ENCODE results near the gene CBX2. TPM values are rescaled to one million over a fixed set of nuclear protein-coding genes. Genes with fewer than 3 reads are reported as not detected.

The CBX2 gene
- total RNA-seq, 1 donor = under 0.01 TPM

- H3K4me3 ChIP-seq (ENCODE audit: low read length) = peak overlapping the region; percentile 73
- peaks cover 23% of the 10 kb centered on the region for H3K27me3 ChIP-seq (ENCODE audit: insufficient read depth, low read length)
- H3K4me1 ChIP-seq (ENCODE audit: insufficient read depth, low read length) = peaks cover 68% of the 10 kb centered on the region
- no peaks in the 10 kb centered on the region for H3K9me3 ChIP-seq (ENCODE audit: low read depth, low read length)
These were observed 59.3 kb downstream of the CBX2 start for GRCh38 chr17:79836972-79837887.

Other genes with a start within 250 kb of the CBX2 start
- under 0.01 TPM for gene RBFOX3, start 167.1 kb upstream of the CBX2 start, total RNA-seq
- not detected for gene ENPP7, start 47.2 kb upstream of the CBX2 start, total RNA-seq
- gene CBX8, start 18.9 kb downstream of the CBX2 start, total RNA-seq = 1.2 TPM
- 77.2 TPM for gene CBX4, start 61.3 kb downstream of the CBX2 start, total RNA-seq

All from mononuclear cell (primary cell).